KG1 (cell line): ENCODE results near the gene UCHL3.
"Not testable (repeated sequence)": the region's sequence is repeated elsewhere in the genome, so short reads cannot be mapped to it uniquely, and the experiment has no call there.

ENCODE experiments used
- DNase-seq: peaks from one replicate; lab custom pipeline; 2025; lab: John Stamatoyannopoulos, UW

The UCHL3 gene

DNA sequence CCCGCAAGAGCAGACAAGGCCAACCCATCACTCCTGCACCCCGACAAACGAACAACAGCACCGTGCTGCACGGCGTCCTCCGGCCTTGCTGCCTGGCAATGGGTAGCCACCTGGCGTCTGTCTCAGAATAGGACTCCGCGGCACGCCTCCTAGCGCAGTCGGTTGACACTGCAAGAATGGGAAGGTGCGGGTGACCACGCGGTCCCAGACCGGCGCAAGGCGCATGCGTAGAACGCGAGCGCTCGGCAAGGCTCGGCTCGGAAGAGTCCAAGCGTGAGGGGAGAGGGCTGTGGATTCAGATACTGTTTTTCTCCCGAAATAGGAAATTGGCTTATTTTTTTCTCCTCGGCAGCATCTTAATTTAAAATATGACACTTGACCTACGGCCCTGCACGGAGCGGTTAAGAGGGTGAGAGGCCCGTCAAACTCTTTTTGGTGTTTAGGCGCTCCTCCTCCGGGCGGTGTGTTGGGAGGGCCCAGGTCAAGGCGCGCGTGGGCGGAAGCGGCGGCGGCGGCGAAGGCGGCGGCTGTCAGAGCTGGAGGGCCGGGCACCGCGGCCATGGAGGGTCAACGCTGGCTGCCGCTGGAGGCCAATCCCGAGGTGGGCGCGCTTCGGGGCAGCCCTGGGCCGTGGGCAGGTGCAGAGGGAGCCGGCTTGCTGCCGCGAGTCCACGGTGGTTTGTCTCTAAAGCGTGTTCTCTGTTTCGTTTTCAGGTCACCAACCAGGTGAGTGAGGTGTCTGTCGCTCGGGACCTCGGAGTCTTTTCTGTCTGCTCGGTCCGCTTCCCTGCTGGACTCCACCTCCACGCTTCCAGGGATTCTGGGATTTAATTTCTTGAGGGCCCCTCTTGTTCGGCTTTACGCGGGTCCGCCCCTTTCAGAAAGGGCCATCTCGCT, at the start of gene UCHL3:
Gene UCHL3, plus strand, starts transcription at position 530 of the 897 bp plus-strand sequence. Its CDS starts 30 bp downstream, at position 560.
- DNase-seq = peak; percentile 98

DNA sequence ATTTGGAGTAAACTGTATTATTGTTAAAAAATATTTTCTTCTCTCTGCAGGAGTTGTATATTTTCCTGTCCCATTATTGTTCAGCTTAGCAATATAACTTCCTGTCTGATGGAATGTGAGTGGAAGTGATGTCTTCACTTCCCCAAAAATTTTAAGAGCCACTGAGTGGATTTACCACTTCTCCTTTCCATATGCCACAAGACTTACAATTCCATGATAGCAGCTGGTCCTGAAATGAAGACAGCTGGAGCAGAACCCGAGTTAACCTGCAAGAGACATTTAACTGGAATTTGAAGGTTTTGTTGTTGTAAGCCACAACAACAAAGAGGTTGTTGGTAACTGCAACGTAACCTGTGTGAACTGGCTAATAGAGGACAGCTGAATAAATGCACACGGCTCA, 44.3 kb upstream of the UCHL3 start:
- no peak for DNase-seq

DNA sequence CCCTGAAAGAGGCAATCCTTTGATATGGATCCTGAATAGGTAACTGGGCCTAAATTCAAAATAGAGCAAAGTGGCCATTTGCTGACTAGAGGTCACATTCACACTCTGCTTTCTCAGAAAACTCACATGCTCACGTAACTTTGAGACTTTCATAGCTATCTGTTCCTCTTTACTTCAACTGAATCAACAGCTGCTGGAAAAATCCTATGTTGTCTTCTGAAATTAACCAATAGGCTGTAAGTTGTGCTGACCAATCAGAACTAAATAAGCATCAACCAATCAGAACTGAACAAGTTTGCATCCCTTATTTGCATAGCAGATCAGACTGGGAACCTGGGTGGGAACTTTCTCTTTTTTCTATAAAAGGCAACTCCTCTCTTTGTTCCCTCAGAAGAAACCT, 43.6 kb upstream of the UCHL3 start:
- no peak for DNase-seq

DNA sequence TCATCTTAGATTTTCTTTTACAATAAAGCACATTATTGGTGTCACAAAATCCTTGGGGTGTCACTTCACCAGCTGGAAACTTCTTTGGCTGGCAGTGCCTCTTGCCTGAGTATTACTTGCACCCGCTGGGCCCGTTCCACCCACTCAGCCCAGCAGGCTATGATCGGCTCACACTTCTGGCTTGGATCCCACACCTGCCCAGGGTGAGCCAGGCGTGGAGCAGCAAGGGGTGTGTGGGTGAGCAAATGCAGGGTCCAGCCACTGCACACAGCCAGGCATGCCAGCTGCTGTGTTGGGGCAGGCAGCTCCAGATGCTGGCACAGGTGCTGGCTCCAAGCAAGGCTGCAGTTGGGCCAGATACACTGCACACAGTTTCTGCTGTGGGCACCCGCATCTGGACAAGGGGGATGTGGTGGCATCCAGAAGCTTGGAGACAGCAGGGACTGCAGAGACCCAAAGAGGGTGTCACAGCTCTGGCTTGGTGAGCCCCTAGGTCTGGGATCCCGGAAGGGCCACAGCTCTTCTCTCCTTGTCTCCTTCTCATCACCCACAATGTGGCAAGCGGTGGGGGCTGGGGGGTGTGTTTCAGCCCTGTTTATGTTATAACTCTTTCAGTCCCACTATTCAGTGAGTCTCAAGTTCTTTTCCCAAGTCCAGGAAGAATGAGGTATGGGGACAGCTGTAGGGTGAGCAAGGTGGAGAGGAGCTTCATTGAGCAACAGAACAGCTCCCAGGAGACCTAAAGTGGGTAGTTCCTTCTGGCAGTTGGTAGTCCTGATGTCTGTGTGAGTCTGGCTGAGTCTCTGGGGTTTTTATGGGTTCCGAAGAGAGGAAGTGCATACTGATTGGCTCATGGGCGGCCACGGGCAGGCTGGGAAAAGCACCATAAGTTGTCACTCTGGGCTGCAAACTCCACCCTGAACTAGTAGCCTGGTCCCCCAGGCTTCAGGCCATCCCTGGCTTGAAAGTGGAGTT, 42.3 kb upstream of the UCHL3 start:
- no peak for DNase-seq

DNA sequence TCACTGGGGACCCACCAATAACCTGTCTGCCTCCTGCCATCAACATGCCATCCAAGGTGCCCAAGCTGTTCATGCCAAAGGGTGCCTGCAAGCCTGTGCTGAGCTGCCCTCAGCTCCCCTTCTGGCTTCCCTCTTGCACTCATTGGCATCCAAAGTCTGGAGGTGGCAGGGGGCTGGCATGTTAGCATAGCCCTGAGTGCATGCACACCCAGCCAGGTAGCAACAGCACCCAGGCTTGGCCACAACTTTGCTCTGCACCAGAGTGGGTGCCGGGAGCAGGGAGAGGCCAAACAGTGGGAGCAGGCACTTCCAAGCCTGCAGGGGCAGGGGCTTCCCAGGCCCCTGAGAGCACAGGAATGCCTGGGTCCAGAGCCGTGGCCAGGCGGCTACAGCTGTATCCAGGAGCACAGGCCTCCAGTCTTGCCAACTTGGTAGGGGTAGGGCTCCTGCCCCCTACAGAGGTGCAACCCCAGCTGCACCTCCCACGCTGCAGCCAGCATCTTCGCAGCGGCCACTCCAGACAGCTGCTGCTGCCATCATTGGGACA, 41.5 kb upstream of the UCHL3 start:
- no peak for DNase-seq

DNA sequence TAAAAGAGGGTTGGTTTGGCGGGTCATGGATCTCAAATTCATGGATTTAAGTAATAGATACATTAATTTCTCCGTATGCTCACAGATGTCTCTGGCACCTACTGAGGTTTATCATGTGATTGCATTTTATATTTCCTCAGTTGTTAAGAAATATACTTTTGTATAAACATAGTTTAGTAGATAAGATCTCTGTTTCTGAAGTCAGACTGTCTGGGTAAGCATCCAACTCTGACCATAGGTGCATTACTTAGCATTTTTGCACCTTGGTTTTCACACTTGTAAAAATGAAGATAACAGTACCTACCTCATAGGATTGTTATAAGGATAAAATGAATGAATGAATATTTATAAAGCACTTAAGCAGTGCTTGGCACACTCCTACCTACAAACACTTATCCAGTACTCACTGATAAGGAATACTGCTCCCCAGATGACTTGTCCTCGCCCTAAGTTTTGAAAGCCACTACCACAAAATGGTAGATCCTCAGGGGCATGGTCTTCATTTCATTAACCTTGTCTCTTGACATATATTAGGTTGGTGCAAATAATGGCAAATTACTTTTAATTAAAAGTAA, 38.5 kb upstream of the UCHL3 start:
- DNase-seq = no peak

DNA sequence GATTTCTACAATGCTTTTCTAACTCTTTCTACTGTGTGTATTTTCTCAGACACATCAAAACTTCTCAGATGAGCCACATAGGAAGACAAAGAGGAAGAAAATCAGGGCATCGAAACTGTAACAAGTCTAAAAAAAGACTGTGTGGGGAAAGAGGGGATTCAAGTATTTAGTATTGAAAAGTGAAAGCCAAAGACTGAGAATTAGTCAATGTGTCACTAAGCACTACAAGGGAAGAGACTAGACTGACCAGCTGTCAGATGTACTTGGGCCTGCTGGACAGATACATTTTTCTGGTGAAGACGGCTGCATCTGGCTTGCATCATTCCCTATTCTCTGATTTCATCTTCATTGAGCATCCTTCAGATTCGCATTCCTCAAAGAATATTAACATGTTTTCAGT, 37.3 kb upstream of the UCHL3 start:
- DNase-seq = no peak

DNA sequence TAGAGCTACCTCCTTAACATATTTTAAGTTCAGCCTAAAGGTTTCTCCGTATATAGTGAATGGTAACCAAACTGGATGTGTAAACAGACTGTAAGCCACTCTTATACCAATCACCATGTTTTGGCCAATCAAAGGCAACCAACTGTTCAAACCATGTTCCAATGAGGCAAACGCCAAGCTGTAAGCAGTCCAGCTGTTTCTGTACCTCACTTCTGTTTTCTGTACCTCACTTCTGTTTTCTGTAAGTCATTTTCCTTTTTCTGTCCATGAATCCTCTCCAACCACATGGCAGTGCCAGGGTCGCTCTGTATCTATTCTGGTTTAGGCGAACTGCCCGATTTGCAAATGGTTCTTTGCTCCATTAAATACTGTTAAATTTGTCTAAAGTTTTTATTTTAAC, 36.3 kb upstream of the UCHL3 start:
- no peak for DNase-seq

DNA sequence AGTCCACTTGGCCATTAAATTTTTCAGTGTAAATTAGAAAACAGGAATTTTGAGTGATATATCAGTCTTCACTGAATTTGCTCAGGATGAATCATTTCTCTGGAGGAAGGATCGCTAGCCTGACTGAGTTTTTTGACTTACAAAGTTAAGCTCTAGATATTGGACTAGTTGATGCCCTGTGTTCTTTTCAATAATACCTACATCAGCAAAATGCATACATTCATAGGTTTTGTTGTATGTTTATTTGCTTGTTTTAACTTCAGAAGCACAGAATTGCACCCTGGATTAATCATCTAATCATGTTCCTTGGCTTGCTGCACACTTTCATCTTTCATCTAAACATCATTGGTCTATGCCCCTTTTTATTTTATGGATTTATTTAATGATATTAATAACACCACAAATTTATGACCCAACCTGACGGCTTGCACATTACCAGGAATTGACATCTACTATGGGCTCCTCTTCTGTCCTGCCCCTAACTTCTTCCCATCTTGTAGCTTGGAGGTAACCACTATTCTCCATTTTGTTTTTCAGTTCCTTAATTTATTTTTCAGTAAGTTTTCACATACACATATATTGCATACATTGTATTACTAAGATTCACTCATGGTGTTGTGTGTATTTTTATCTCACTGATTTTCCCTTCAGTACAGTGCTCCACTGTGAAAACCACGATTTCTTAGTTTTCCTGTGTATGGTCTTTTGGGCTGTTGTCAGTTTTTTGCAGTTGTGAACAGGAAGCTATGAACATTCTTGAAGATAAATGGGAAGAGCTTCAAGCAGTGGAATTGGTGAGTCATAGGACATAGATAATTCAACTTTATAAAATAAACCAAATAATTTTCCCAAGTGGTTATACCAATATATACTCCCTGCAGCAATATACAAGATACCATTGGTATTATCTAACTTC, 35.3 kb upstream of the UCHL3 start:
- no peak for DNase-seq

DNA sequence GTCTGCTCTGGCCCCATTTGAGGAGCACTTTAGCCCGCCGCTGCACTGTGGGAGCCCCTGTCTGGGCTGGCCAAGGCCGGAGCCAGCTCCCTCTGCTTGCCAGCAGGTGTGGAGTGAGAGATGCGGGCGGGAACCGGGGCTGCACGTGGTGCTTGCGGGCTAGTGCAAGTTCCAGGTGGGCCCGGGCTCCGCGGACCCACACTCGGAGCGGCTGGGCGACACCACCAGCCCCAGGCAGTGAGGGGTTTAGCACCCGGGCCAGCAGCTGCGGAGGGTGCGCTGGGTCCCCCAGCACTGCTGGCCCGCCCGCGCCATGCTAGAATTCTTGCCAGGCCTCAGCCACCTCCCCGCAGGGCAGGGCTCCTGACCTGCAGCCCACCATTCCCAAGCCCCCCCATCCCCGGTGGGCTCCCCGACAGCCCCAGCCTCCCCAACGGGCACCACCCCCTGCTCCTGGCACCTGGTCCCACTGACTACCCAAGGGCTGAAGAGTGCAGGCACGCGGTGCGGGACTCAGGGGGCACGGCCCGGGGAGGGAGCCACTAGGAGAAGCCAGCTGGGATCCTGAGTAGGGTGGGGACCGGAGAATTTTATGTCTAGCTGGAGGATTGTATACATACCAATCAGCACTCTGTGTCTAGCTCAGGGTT, 31.0 kb upstream of the UCHL3 start:
- DNase-seq = no peak

DNA sequence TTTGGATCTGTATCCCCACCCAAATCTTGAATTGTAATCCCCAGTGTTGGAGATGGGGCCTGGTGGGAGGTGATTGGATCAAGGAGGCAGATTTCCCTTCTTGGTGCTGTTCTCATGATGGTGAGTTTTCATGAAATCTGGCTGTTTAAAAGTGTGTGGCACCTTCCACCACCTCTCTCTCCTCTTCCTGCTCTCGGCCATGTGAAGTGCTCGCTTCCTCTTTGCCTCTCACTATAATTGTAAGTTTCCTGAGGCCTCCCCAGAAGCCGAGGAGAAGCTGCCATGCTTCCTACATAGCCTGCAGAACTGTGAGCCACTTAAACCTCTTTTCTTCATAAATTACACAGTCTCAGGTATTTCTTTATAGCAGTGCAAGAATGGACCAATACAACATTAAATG, 27.6 kb upstream of the UCHL3 start:
- no peak for DNase-seq

DNA sequence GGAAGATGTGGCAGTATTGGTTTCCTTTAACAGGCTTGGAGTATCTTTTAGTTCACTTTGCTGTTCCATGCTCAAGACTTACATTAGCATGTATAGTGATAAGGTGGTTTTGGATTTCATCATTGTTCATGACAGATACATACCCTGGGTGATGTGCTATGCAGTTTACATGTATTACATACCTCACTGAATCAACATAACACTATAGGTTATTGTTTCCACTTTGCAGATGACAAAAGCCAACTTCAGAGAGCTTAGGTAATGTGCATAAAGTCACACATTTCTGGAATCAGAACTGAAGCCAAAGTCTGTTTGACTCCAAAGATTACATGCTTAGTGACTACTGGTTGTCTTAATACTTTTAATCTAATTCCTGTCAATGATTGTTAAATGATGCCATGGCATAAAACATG, 19.0 kb upstream of the UCHL3 start:
- no peak for DNase-seq

DNA sequence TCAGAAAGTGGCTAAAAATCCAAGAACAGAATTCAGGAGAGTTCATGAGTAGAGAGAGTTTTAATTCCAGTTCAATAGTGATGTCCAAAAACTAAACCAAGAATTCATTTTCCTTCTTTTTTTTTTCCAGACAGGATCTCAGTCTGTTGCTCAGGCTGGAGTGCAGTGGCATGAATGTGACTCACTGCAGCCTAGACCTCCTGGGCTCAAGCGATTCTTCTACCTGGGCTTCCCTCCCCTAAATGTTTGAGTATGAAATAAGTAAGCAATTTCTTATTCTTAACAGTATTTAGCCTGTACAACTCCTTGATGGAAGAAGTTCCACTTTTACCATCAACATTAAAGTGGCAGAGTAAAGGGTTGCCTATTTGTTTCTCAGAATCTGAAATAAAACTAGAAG, 15.7 kb upstream of the UCHL3 start:
- no peak for DNase-seq

DNA sequence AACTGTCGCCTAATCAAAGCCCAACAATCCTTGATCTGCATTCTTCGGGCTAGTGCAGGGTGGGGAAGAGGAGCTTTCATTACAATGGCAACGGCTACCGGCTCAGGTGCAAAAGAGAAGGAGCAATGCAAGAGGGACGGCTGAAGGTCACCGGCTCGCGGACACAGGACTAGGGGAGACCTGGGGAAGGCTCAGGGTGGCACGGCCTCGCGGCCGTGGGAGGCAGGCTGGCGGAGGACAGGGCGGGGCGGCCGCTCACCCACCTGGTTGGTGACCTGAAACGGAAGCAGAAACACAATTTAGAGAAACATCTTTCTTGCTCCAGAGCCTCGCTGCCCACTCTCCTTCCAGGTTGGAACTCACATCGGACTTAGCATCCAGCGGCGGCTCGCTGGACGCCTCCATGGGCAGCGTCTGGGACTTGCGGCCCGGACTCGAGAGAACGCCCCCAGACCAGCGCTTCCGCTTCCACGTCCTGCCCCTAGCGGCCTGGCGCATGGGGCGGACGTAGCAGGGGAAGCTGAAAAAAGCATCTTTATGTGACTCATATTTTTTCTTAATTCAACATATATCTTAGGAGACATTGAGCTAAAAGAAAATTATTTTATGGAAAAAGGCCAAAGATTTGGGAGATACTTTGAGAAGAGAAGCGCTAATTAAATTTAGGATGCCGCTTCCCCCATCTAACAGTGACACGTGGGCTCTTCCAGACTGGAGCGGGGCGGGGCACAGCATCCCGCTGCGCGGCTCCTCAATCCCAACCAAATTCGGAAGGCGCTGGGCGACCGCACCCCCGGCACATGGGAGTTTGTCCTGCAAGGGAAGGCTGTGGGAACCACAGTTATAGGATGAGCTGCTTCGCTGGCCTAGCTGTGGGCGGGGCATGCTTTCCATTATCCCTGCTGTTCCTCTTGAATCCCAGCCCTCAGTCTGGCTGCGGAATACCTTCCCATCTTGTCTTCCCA, 11.9 kb upstream of the UCHL3 start, which contains the start of gene COMMD6:
Gene COMMD6, minus strand, starts transcription at position 441 of the 965 bp plus-strand sequence. Its CDS starts 36 bp downstream, at position 405.
- DNase-seq = peak; percentile 72

DNA sequence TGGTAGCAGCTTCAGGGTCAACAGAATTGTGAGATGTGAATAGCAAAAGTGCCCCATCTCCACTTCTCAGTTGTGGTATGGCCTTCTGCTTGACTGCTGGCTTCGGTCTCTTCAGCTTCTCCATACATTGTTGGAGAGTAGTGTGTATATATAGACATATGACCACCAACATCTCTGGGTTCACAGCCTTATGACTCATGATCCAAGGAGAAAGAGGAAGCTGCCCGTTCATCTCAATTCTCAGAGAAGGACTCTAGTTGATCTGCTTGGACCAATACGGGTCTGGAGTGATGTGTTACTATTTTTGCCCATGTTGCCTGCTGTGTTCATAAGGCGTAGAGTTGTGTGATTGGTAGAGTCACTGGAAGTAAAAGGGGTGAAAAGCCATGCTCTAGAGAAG, 8.3 kb upstream of the UCHL3 start:
- peak; percentile 51 for DNase-seq

DNA sequence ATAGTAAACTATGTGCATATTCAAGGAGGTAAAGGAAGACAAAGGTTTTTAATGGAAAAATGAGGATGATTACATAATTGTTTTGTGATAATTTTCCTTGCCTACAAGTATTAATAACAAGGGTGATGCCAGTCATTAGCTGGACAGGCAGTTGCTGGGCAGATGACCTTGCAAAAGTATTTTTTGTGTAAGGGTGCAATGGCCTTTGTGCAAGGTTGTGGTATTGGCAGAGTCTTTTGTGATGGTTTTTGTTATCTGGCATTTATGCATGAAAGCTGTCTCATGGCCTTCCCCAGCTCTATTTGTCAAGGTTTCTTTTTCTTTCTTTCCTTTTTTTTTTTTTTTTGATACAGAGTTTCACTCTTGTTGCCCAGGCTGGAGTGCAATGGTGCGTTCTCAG, 7.6 kb upstream of the UCHL3 start:
- DNase-seq = no peak

DNA sequence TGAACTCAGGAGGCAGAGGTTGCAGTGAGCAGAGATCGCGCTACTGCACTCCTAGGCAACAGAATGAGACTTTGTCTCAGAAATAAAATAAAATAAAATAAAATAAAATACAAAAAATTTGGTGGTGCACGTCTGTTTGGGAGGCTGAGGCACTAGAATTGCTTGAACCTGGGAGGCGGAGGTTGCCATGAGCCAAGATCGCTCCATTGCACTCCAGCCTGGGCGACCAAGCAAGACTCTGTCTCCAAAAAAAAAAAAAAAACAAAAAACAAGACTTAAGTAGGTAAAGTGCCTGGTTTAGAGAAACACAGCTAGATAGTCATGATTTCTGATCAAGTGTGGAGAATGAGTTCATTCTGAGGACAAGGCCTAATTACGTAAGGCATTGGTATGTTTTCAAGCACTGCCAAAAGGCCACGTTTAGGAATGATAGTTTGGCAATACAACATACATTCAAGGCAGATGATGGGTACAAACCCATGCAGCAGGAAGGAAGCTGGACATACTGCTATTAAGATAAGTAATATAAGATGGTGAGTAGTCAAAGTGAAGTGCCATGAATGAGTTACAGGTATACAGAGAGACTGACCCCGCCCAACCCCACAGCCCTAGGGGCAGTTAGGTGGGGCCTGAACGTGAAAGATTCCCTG, 4.8 kb upstream of the UCHL3 start:
- no peak for DNase-seq

DNA sequence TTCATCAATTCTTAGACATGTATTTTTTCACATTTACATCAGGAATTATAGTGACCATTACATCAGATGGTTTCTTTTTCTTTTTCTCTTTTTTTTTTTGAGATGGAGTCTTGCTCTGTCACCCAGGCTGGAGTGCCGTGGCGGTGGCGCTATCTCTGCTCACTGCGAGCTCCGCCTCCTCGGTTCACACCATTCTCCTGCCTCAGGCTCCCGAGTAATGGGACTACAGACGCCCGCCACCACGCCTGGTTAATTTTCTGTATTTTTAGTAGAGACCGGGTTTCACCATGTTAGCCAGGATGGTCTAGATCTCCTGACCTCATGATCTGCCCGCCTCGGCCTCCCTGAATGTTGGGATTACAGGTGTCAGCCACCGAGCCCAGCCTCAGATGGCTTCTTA, 4.2 kb upstream of the UCHL3 start:
- DNase-seq = not testable (repeated sequence)

DNA sequence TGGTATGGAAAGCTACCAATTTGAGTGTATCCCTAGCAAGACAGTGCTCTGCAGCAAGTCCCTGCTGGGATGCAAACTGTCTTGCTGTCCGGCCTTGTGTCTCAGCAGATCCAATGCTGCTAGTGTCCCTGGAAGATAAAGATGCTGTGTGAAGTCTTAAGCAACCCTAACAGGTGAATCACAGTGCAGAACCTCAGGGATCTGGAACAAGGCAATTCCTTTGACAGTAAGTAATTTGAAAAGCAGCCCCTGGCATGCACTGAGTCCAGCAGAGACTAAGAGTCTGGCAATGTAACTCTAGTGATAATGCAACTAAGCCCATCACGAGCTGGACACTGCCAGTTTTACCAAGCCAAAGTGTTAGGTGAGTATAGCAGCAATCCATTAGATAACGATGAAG, 1.7 kb upstream of the UCHL3 start:
- no peak for DNase-seq
